ENCODE measurements around the gene ATXN10.
"Not testable (repeated sequence)": the region's sequence is repeated elsewhere in the genome, so short reads cannot be mapped to it uniquely, and the experiment has no call there.

Gene ATXN10

DNA sequence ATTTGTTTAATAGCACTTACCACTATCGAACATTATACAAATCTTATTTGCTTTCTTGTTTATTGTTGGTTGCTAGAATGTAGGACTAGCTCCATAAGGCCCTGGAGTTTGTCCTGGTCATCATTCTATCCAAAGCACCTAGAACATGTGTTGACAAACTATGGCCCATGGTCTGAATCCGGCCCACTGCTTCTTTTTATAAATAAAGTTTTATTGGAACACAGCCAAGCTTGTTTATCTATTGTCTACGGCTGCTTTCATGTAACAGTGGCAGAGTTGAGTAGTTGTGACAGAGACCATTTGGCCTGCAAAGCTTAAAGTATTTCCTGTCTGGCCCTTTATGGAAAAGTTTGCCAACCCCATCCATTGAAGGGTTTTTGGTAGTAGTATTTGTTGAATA is 38.8 kb downstream of the ATXN10 start:
- DNase-seq, result no peak

GRCh38 chr22:45714390-45714789 is 42.8 kb downstream of the ATXN10 start:
- not testable (repeated sequence) for DNase-seq

DNA sequence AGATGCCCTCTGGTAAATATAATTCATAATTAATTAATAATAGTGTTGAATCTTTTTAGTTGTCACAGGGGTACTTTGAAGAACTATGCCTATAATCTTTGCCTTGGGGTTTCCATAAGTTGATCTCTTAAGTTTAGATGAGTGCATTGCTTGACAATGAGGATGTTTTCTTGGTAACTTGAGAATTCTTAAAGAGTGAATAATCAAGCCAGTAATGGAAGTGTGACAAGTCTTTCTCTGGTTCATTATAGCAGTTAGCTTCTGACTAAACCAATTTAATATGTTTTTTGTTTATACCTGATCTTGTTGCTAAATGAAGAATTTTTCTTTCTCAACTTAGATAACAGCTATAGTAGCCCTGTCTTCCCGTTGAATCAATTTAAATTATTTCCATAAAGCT is 46.2 kb downstream of the ATXN10 start:
- no peak for DNase-seq

- no peak for DNase-seq
Observed at GRCh38 chr22:45718391-45718790, 46.8 kb downstream of the ATXN10 start.

DNA sequence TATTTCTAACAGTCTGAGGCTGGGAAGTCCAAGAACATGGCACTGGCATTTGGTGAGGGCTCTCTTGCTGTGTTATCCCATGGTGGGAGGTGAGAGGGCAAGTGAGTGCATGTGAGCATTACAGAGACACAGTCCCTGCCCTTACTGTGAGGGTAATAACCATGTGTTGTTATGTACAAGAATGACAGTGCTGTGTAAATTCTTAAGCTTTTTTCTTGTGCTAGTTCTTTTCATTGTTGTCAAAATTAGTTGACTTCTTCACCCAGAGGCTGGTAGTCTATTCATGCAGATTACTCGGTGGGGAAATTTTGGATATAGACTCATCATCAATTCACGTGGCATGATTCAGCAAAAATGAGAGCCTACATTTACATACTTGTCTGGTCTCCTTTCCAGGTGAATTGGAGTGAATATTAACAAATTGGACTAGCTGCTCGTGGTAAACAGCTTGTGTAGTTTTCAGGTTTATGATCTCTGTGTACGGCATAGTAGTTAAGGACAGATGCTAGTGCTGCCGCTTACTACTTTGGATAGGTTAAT is 49.3 kb downstream of the ATXN10 start:
- no peak for DNase-seq

- no peak for DNase-seq
Observed at GRCh38 chr22:45722006-45722405, 50.4 kb downstream of the ATXN10 start.

DNA sequence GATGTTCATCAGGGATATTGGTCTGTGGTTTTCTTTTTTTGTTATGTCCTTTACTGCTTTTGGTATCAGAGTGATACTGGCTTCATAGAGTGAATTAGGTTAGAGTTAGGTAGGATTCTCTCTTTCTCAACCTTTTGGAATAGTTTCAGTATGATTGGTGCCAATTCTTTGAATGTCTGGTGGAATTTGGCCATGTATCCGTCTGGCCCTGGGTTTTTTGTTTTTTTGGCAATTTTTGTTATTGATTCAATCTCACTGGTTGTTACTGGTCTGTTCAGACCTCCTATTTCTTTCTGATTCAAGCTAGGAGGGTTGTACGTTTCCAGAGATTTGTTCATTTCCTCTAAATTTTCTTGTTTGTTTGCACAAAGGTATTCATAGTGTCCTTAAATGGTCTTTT is 54.4 kb downstream of the ATXN10 start:
- DNase-seq, result no peak

DNA sequence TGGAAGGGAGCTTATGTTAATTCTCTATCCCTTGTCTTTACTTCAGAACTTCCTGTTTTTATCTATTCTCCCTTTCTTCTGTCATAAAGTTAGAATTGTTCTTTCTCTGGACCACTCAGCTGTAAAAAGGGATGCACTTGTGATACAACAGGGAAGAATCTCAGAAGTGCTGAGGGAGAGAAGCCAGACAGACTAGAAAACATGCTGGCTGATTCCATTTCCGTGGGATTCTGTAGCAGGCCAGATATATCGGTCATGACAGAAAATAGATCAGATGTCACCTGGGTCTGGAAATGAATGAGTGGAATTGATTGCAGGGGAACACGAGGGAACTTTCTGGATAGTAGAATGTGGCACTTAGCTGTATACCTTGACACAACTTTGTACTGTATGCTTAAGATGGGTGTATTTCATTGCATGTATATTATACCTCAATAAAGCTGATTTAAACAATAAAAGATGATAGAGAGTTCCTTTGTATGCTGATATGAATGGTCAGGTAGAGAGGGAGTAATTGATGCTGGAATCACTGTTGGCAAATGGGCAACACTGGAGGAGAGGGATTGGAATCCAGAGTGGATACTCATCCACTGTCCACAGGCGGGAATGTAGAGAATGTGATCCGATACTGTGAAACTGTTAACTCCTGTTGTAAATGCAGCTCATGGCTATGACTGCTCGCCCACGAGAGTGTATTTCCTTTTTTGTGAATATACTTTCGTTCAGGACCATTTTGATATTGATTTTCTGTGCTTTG is 59.6 kb downstream of the ATXN10 start:
- DNase-seq, result no peak

DNA sequence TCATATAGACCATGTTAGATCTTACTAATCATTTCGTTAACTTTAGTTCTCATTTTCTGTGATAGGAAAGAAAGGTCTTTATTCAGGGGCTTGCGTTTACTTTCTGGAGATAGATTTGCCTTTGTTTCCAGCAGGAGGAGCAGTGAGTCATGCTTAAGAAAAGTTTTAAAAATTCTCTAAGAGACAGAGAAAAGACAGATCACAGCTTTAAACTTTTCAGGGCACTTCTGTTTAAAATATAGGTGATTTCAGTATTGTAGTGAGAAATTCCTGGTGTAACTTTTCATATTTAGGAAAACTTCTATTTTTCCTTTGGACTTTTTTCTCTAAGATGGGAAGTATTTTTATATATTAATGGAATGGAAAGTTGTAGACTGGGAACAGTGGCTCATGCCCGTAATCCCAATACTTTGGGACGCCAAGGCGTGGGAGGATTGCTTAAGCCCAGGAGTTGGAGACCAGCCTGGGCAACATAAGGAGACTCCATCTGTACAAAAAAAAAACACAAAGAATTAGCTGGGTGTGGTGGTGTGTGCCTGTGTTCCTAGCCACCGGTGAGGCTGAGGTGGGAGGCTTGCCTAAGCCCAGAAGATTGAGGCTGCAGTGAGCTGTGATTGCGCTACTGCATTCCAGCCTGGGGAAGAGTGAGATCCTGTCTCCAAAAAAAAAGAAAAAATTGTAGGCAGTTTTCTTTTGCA is 60.3 kb downstream of the ATXN10 start:
- DNase-seq, result no peak

DNA sequence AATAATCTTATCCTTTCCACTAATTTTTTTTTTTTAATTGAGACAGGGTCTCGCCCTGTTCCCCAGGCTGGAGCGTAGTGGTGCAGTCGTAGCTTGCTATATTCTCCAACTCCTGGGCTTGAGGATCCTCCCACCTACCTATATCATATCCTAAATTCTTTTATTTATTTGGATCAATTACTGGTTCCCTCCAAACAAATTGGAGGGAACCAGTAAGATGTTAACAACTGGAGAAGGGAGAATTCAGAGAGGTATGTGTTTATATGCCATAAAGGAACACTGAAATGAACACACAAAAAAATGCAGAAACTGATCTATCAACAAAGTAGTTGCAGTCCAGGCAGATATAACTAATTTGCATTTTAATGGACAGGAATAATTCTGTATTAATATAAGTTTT is 63.6 kb downstream of the ATXN10 start:
- DNase-seq, result no peak

DNA sequence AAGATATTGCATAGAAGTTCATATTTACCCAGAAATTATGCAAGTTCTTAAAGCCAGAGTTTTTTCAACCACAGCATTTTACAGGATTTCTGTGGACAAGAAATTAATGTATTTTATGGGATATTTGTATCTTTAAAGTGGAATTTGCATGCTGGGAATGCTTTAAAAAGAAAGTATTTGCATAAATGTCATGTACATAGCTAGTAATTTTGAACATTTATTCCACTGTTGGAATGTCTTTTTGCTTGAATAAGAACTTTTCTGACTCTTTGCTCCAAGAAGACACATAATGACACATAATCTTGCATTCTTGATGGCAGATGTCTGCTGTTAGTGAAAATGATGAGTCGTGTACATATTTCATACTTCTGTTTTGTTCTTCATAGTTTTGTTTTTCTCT is 66.6 kb downstream of the ATXN10 start:
- DNase-seq, result no peak

DNA sequence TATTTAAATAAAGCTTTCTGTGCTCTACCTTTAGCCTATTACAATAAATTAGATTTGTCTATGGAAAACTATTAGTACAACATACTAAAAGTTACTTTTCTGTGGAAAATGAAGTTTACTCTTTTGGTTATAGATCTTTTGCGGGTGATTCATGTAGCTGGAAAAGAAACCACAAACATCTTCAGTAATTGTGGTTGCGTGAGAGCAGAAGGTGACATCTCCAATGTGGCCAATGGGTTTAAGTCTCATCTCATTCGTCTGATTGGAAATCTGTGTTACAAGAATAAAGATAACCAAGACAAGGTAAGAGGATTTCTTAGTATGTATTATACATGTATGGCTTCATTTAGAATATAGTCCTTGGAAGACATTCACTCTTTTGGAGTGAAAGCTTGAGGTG is 68.6 kb downstream of the ATXN10 start:
- DNase-seq, result no peak

DNA sequence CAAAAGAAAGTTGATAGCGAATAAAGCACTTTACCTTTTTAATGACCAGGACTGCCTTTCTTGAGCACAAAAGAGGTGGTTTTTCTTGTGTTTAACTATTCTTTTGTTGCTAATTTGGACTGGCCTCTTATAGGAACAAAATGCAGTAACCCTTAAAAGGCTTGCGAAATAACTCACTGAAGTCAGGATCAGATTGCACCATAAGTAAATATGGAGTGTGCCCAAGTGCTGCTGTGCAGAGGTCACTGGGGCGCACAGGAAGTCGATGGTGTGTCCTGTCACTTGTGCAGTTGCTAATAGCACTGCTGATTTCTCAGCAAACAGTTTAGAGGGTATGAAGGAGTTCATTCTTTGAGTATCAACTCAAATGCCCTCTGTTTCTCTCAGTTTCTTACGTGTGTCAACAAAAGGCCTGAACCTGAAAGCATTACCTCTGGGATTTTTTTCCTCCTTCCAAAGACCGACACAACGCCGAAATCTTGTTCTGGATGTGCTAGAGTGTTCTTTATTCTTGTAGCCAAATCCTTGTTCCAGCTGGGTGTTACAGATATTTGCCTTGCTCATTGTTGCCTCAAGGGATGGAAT is 71.3 kb downstream of the ATXN10 start:
- peak; percentile 60 for DNase-seq

GRCh38 chr22:45743687-45744086 is 72.1 kb downstream of the ATXN10 start:
- DNase-seq, result no peak

DNA sequence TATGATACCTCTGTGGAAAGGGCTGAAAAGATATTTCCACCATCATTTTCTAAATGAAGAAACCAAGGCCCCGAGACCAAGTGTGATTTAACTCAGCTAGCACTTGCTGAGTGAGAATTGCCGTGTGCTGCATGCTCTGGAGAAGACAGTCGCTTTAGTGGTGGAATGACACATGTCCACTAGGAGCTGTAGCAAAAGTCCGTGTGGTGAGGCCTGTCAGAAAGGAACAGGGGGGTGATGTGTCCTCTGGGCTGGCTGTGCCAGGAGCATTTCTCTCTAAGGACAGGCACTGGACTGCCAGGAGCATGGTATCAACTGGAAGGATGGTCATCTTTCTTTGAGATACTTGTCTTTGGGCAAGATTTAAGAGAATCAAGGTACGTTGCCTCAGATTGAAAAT is 72.8 kb downstream of the ATXN10 start:
- no peak for DNase-seq

DNA sequence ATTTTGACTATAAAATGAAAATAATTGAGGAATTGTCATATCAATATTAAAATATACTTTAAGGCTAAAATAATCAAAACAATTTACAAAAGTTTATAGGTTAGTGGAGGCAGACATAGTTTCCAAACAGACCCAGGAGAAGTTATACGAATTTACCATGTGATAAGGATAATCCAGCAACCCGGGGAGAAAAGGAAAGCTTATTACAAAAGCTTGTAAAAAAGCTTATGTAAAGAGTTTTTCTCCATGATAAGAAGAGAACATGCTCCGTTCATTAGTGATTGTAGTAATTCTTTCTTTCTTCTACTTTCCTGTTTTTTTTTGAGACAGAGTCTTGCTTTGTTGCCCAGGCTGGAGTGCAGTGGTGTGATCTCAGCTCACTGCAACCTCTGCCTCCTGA is 79.0 kb downstream of the ATXN10 start:
- no peak for DNase-seq

DNA sequence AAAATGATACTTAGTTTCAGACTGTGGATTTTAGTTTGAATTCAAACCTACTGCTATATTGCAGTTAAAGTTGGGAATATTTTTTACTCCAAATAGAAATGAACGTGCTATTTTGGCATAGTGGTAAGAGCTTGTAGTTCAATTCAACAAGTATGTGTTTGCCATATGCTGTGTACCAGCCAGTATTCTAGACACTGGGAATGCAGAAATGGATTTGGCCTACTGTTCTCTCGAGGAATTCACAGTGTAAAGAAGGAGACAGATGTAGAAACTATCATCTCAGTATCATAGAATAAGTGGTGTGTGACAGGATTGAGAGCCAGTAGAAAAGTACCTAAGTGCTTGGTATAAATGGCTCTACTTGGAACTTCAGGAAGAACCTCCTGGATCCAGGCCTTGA is 80.4 kb downstream of the ATXN10 start:
- DNase-seq, result no peak

- DNase-seq, result no peak
Observed at GRCh38 chr22:45754822-45755221, 83.2 kb downstream of the ATXN10 start.

DNA sequence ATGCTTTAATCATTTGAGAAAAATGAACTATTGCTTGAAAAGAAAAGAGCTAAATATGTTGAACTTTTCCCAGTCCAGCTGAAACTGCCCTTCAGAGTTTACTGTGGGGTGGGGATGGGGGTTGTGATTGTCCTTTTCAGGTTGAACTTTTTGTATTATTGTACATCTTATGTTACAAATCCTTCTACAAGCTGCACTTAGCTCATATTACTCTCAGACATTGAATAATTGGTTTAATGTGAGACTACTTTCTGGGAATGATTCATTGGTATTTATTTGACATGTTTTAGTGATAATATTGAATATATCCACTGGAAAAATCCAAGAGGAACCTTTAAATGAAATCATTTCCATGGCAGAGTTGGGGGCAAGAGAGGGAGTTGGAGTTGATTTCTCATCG is 84.9 kb downstream of the ATXN10 start:
- DNase-seq, result no peak

DNA sequence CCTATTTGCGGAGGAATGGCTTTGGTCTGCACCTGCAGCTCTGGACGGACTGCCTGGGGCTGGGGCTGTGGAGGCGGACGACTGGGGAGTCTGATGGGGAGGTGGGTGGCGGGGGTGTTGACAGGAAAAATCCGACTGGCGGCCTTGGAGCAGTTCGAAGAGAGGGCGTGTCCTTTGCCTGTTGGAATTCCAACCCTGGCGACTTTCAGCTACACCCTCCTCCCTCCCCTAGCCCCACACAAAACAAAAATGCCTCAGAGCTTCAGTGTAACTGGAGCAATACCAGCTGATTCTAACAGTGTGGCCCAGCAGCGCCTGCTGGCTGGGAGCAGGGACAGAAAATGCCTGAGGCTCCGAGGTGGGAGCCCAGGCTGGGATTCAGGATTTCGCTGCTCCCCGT is 85.4 kb downstream of the ATXN10 start:
- DNase-seq, result no peak

- DNase-seq, result no peak
Observed at GRCh38 chr22:45757936-45758335, 86.3 kb downstream of the ATXN10 start.

DNA sequence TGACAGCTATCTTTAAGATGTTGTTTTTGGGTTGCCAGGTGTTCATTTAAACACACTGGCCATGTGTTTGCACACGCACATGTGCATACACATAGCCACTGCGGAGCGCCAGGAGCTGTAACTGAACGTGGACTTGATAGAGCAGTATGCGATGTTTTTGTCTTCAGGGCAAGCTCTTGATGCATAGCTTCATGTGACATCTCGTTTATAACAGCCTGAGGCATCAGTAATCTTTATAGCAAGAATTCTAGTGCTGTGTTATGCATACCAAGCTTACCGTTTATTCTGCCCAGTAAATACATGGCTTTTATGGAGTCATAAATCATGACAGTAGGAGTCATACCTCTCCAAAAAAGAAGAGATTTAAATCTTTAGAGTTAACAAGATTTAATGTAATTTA is 87.0 kb downstream of the ATXN10 start:
- no peak for DNase-seq

DNA sequence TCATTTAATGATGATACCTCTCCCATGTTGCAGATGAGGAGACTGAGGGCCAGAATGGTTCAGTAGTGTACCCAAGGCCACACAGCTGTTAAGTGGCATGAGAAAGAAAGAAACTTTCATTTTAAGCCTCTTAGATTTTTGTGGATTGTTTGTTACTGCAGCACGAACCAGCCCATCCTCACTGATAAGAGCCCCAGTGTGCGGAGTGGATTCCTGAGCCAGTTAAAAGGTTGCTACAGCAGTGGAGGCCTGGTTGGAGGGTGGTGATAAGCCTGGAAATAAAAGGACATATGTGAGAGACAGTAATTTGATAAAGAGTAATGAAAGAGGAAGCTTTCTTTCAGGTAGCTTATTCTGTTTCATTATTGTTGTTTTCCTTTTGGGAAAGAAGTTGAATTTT is 89.0 kb downstream of the ATXN10 start:
- no peak for DNase-seq

All from suppressor macrophage treated with lipopolysaccharide for 4 hours (primary cell).